ENCODE measurements around the gene GALNTL6. TPM values are rescaled to one million over a fixed set of nuclear protein-coding genes. Genes with fewer than 3 reads are reported as not detected.
A peak's percentile ranks its signal among the peaks of the same experiment; 100 is the strongest.

Gene GALNTL6
- total and polyA plus RNA-seq, 2 donors (not counting 3 experiments of a cell fraction or from before 2014, with no cell fraction given) = not detected

- Histone ChIP-seq H3K79me2 (ENCODE audit: control insufficient read depth, insufficient read depth, low read length) (no peaks in the 10 kb centered on the region), H4K20me1 (replicated peaks; ENCODE audit: control insufficient read depth, extremely low read depth, insufficient read depth, low read length) (no peaks in the 10 kb centered on the region), H3K9me1 (replicated peaks; ENCODE audit: control insufficient read depth, extremely low read depth, insufficient read depth, low read length) (no peaks in the 10 kb centered on the region), H3K36me3 (ENCODE audit: control insufficient read depth in 2 of 2, extremely low read depth in 1 of 2, insufficient read depth in 2 of 2, low read length in 2 of 2) (no peaks in the 10 kb centered on the region), H3K27ac (ENCODE audit: insufficient read depth, low read depth, low read length) (no peak overlapping the region), H3K4me2 (ENCODE audit: insufficient read depth, low read length) (no peak overlapping the region), H3K4me3 (replicated peaks in 1 of 3; ENCODE audit: insufficient read depth in 1 of 3, low read depth in 1 of 3, low read length in 3 of 3) (no peak overlapping the region), H3K27me3 (ENCODE audit: control insufficient read depth in 2 of 2, insufficient read depth in 2 of 2, low read length in 2 of 2) (no peaks in the 10 kb centered on the region), H3K9ac (replicated peaks; ENCODE audit: extremely low read depth, insufficient read depth, low read length) (no peak overlapping the region), H3K4me1 (ENCODE audit: control insufficient read depth, extremely low read depth, insufficient read depth, low read length) (no peaks in the 10 kb centered on the region), H3K9me3 (replicated peaks; ENCODE audit: control insufficient read depth, insufficient read depth, low read length) (no peaks in the 10 kb centered on the region), H2AFZ (ENCODE audit: low read depth, low read length) (no peak overlapping the region)
- TF ChIP-seq GATA2 (IDR thresholded peaks at IDR 0.05; ENCODE audit: insufficient read depth, insufficient read length, low read depth, low read length) (no peak), POLR2AphosphoS5 (IDR thresholded peaks at IDR 0.05; ENCODE audit: insufficient read depth, low read depth, low read length) (no peak), MYC (IDR thresholded peaks at IDR 0.05; ENCODE audit: low read depth, low read length) (no peak), MAX (IDR thresholded peaks at IDR 0.05; ENCODE audit: insufficient read depth, insufficient read length) (no peak), JUN (IDR thresholded peaks at IDR 0.05; ENCODE audit: borderline replicate concordance, insufficient read depth, insufficient read length, low read depth) (no peak)
- BruUV-seq (replicated peaks) = no TSS peak
- POLR2A ChIA-PET = no interaction called here
- dilution Hi-C loops (cut with MboI; ENCODE audit: extremely low pct_ligation_motif_present, low sequenced_read_pairs) = no loop called here
- CTCF ChIA-PET = no interaction called here
- FAIRE-seq (no peak), DNase-seq (ENCODE audit: low read depth, low spot score) (no peak)
- intact Hi-C loops (cut with micrococcal nuclease) = no loop called here
These were observed 1074.8 kb downstream of the GALNTL6 start for GRCh38 chr4:172887959-172888358.

- Histone ChIP-seq H2AFZ (ENCODE audit: low read depth, low read length) (no peak overlapping the region), H3K9me1 (replicated peaks; ENCODE audit: control insufficient read depth, extremely low read depth, insufficient read depth, low read length) (no peaks in the 10 kb centered on the region), H3K9ac (replicated peaks; ENCODE audit: extremely low read depth, insufficient read depth, low read length) (no peak overlapping the region), H3K9me3 (replicated peaks; ENCODE audit: control insufficient read depth, insufficient read depth, low read length) (no peaks in the 10 kb centered on the region), H3K27ac (ENCODE audit: insufficient read depth, low read depth, low read length) (no peak overlapping the region), H3K4me2 (ENCODE audit: insufficient read depth, low read length) (no peak overlapping the region), H3K36me3 (ENCODE audit: control insufficient read depth in 2 of 2, extremely low read depth in 1 of 2, insufficient read depth in 2 of 2, low read length in 2 of 2) (no peaks in the 10 kb centered on the region), H3K4me3 (replicated peaks in 1 of 3; ENCODE audit: insufficient read depth in 1 of 3, low read depth in 1 of 3, low read length in 3 of 3) (no peak overlapping the region), H3K4me1 (ENCODE audit: control insufficient read depth, extremely low read depth, insufficient read depth, low read length) (no peaks in the 10 kb centered on the region), H3K27me3 (ENCODE audit: control insufficient read depth in 2 of 2, insufficient read depth in 2 of 2, low read length in 2 of 2) (no peaks in the 10 kb centered on the region), H4K20me1 (replicated peaks; ENCODE audit: control insufficient read depth, extremely low read depth, insufficient read depth, low read length) (no peaks in the 10 kb centered on the region), H3K79me2 (ENCODE audit: control insufficient read depth, insufficient read depth, low read length) (no peaks in the 10 kb centered on the region)
- ChIA-PET POLR2A (no interaction called here), CTCF (interaction anchor here (1.4 to 3.1 kb wide), 3 partner anchors 121 to 409 kb away, joined by 6 to 16 read pairs (median 10); no protein-coding TSS in a partner anchor)
- FAIRE-seq (no peak), DNase-seq (ENCODE audit: low read depth, low spot score) (peak; percentile 40)
- TF ChIP-seq EZH2 (IDR thresholded peaks at IDR 0.05; ENCODE audit: borderline replicate concordance, low read depth, low read length, severe bottlenecking) (no peak), CTCF (IDR thresholded peaks at IDR 0.05; ENCODE audit: extremely low read depth in 1 of 2, insufficient read depth in 1 of 2, low read depth in 1 of 2, low read length in 2 of 2) (peak; percentile 51 to 72)
- dilution Hi-C loops (cut with MboI; ENCODE audit: extremely low pct_ligation_motif_present, low sequenced_read_pairs) = no loop called here
- intact Hi-C loops (cut with micrococcal nuclease) = loop anchor here (1.0 to 2.0 kb wide), 3 partner anchors 119 to 409 kb away; no protein-coding TSS in a partner anchor
- BruUV-seq (replicated peaks) = no TSS peak
These were observed 1079.1 kb downstream of the GALNTL6 start for GRCh38 chr4:172892300-172892699.

All from endothelial cell of umbilical vein (primary cell).